Endothelial cell of umbilical vein (primary cell): ENCODE measurements around the gene MCTP1.

ENCODE experiments used
- CTCF ChIP-seq, 2 donors: IDR thresholded peaks; 1 replicate in 1 of 2; 2 replicates in 1 of 2; pipeline ENCODE4 v1.5.1; 2011; ENCODE audit warnings: low read length in 2 of 2, mild to moderate bottlenecking in 2 of 2, moderate library complexity in 2 of 2, control low read depth in 1 of 2, inconsistent platforms in 1 of 2, low read depth in 1 of 2; ENCODE audit not compliant: insufficient read depth in 1 of 2; ENCODE audit errors: extremely low read depth in 1 of 2
- EZH2 ChIP-seq: IDR thresholded peaks from 2 replicates; pipeline ENCODE4 v1.6.1; 2012; ENCODE audit warnings: borderline replicate concordance, low read depth, mild to moderate bottlenecking, moderate library complexity, low read length, inconsistent platforms; ENCODE audit not compliant: severe bottlenecking
- FOS ChIP-seq: IDR thresholded peaks from 2 replicates; pipeline ENCODE4 v1.6.1; 2011; ENCODE audit warnings: mild to moderate bottlenecking, low read length, moderate library complexity, borderline replicate concordance; ENCODE audit not compliant: insufficient read depth
- GATA2 ChIP-seq: IDR thresholded peaks from 2 replicates; pipeline ENCODE4 v1.7.0; 2011; ENCODE audit warnings: low read depth, mild to moderate bottlenecking, moderate library complexity, mixed read lengths, low read length; ENCODE audit not compliant: insufficient read length, insufficient read depth
- POLR2A ChIP-seq: IDR thresholded peaks from 2 replicates; pipeline ENCODE4 v1.6.1; 2012; ENCODE audit warnings: low read depth, mild to moderate bottlenecking, control low read depth, low read length

- TF ChIP-seq EZH2 (no peak), FOS (no peak), CTCF (IDR thresholded peaks at IDR 0.05; ENCODE audit: extremely low read depth in 1 of 2, insufficient read depth in 1 of 2, low read depth in 1 of 2, low read length in 2 of 2) (no peak), POLR2A (no peak), GATA2 (no peak)
These were observed 464.4 kb downstream of the MCTP1 start for GRCh38 chr5:94820488-94820887.
